BLaER1 treated with 17β-estradiol and CSF1 and Interleukin-3, amounts not matched to agents 10 nM and 100 nM (cell line): ENCODE measurements around the gene CELSR1.

Source experiments
- H3K27ac ChIP-seq, 11 experiments: shearing (Covaris generic); formaldehyde crosslinking; 2 replicates each; pipeline ENCODE4 v1.8.1; 2022
- H3K27me3 ChIP-seq, 11 experiments: shearing (Covaris generic); formaldehyde crosslinking; 2 replicates each; pipeline ENCODE4 v1.8.1; 2022
- H3K36me3 ChIP-seq, 11 experiments: shearing (Covaris generic); formaldehyde crosslinking; 2 replicates each; pipeline ENCODE4 v1.8.1; 2022
- H3K4me1 ChIP-seq, 10 experiments: shearing (Covaris generic); formaldehyde crosslinking; 2 replicates each; pipeline ENCODE4 v1.8.1; 2022
- H3K4me2 ChIP-seq, 11 experiments: shearing (Covaris generic); formaldehyde crosslinking; 2 replicates each; pipeline ENCODE4 v1.8.1; 2022
- H3K4me3 ChIP-seq, 10 experiments: shearing (Covaris generic); formaldehyde crosslinking; 2 replicates each; pipeline ENCODE4 v1.8.1; 2022
- H3K9ac ChIP-seq, 11 experiments: shearing (Covaris generic); formaldehyde crosslinking; 2 replicates each; pipeline ENCODE4 v1.8.1; 2022
- H3K9me3 ChIP-seq, 11 experiments: shearing (Covaris generic); formaldehyde crosslinking; replicated peaks in 1 of 11; 2 replicates each; pipeline ENCODE4 v1.8.1; 2022
- H4K20me1 ChIP-seq, 11 experiments: shearing (Covaris generic); formaldehyde crosslinking; 2 replicates each; pipeline ENCODE4 v1.8.1; 2022
- Cebpa-rat ChIP-seq, 11 experiments: shearing (Covaris generic); IDR thresholded peaks; 2 replicates each; pipeline ENCODE4 v1.8.1; 2022

CELSR1 gene

DNA sequence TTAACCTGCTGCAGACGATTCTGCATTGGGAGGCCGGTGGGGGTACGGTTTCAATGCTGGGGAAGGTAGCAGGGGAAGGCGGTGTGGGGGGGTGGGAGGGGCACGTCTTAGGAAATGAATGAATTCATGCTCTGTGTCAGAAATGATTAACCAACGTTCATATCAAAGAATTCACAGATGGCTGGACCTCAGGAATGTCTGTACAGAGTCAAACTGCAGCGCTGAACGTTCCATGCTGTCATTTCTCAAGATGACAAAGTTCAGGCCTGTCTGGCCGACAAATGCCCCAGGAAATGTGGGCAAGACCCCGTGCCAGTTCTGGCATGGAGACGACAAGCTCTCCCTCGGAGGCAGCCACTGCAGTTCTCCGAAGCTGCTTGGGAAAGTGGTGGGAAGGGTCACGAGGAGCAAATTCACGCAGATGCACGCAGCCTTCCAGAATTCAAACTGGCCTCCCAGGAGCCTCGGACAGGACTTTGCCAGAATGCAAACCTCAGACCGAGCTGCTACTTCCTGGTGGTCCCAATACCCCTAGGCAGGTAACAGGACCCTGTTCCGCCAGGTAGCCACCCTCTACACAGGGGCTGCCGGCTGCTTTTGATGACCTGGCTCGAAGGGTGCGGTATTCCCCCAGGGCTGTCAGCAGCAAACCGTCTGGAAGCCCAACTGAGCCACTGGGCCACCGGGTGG is 120.4 kb downstream of the CELSR1 start:
- Histone ChIP-seq H4K20me1 (peaks cover 0 to 9% (median 0%) of the 10 kb centered on the region in 11 experiments; a peak in 2 of 22 replicates), H3K4me1 (peaks cover 6 to 33% (median 29%) of the 10 kb centered on the region in 10 experiments; a peak in 18 of 20 replicates), H3K27me3 (no peaks in the 10 kb centered on the region), H3K9me3 (no peaks in the 10 kb centered on the region), H3K4me2 (peak overlapping the region in 8 of 11 experiments; percentile 10 to 59 (median 54); a peak in 14 of 22 replicates), H3K36me3 (no peaks in the 10 kb centered on the region), H3K27ac (no peak overlapping the region), H3K4me3 (no peak overlapping the region), H3K9ac (no peak overlapping the region)
- TF ChIP-seq Cebpa-rat (IDR thresholded peaks at IDR 0.05), result no peak

DNA sequence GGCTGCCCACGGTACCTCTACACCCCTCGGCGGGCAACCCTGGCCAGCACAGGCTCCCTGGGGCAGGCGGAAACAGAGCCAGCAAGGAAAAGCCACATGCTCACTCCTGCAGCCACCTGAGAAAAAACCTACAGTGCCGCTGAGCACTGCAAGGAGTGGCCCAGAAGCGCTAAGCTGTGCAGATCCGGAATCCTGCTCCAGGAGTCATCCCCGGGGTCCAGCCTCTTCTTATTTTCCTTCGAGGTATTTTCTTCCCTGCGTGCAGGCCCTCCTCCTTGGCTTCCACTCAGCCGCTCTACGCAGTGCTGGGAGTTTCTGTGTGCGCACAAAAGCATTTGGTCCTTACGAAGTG is 120.9 kb downstream of the CELSR1 start:
- H3K4me3 ChIP-seq, result no peak overlapping the region
- no peak overlapping the region for H3K27ac ChIP-seq
- peak overlapping the region in 2 of 11 experiments; percentile 15 to 30; a peak in 2 of 22 replicates for H3K4me2 ChIP-seq
- H3K36me3 ChIP-seq, result no peaks in the 10 kb centered on the region
- H3K27me3 ChIP-seq, result no peaks in the 10 kb centered on the region
- peaks cover 0 to 9% (median 0%) of the 10 kb centered on the region in 11 experiments; a peak in 2 of 22 replicates for H4K20me1 ChIP-seq
- H3K9me3 ChIP-seq, result no peaks in the 10 kb centered on the region
- H3K9ac ChIP-seq, result no peak overlapping the region
- peaks cover 3 to 28% (median 23%) of the 10 kb centered on the region in 10 experiments; a peak in 18 of 20 replicates for H3K4me1 ChIP-seq
- TF ChIP-seq Cebpa-rat (IDR thresholded peaks at IDR 0.05), result no peak

DNA sequence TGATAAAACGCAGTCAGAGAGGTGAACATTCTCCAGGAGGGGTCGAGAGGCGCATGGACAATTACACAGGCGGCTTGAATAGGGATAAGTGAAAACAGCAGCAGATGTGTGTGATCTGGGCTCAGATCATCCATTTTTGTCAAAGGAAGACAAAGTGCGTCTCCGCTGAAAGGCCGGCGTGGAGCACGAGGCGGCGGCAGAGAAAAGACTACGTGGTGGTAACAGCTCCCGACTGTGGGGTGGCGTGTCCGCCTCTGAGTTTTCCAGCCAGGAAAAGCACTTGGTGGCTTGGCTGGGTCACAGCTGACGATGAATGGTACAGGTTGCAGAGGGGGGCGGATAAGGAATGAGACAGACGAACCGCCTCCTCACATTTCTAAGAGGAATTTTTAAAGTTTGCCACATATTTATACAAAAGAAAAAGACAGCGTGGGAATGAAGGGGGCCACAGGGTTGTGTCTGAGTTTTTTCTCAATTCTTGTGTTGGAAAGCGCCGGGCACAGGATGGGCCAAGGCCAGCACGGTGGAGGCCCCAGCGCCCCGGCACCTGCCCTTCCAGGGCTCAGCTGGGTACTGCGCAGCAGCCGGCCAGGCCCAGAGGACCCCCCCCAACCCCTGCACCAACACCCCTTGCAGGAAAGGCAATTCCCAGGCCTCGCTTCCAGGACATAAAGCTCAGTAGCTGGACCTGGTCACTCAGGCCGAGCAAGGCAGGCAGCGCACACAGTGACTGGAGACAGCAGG is 121.5 kb downstream of the CELSR1 start:
- no peak for TF ChIP-seq Cebpa-rat (IDR thresholded peaks at IDR 0.05)
- Histone ChIP-seq H3K9ac (no peak overlapping the region), H3K27ac (no peak overlapping the region), H3K27me3 (no peaks in the 10 kb centered on the region), H3K4me1 (peaks cover 0 to 22% (median 18%) of the 10 kb centered on the region in 10 experiments; a peak in 15 of 20 replicates), H3K9me3 (no peaks in the 10 kb centered on the region), H3K36me3 (no peaks in the 10 kb centered on the region), H4K20me1 (peaks cover 0 to 9% (median 0%) of the 10 kb centered on the region in 11 experiments; a peak in 2 of 22 replicates), H3K4me2 (peak overlapping the region in 1 of 11 experiments; percentile 15; a peak in 1 of 22 replicates), H3K4me3 (no peak overlapping the region)

- H3K27ac ChIP-seq, result no peak overlapping the region
- H3K4me1 ChIP-seq, result peaks cover 0 to 17% (median 13%) of the 10 kb centered on the region in 10 experiments; a peak in 14 of 20 replicates
- H3K36me3 ChIP-seq, result no peaks in the 10 kb centered on the region
- H4K20me1 ChIP-seq, result peaks cover 0 to 9% (median 0%) of the 10 kb centered on the region in 11 experiments; a peak in 2 of 22 replicates
- no peak overlapping the region for H3K4me2 ChIP-seq
- no peak overlapping the region for H3K4me3 ChIP-seq
- TF ChIP-seq Cebpa-rat (IDR thresholded peaks at IDR 0.05), result no peak
- no peak overlapping the region for H3K9ac ChIP-seq
- H3K27me3 ChIP-seq, result no peaks in the 10 kb centered on the region
- H3K9me3 ChIP-seq, result no peaks in the 10 kb centered on the region
Observed at GRCh38 chr22:46414704-46415103, 122.7 kb downstream of the CELSR1 start.

- Histone ChIP-seq H3K9ac (no peak overlapping the region), H3K4me2 (no peak overlapping the region), H3K27me3 (no peaks in the 10 kb centered on the region), H4K20me1 (peaks cover 0 to 8% (median 0%) of the 10 kb centered on the region in 11 experiments; a peak in 2 of 22 replicates), H3K4me1 (peaks cover 0 to 17% (median 13%) of the 10 kb centered on the region in 10 experiments; a peak in 14 of 20 replicates), H3K27ac (no peak overlapping the region), H3K4me3 (no peak overlapping the region), H3K36me3 (no peaks in the 10 kb centered on the region), H3K9me3 (no peaks in the 10 kb centered on the region)
- TF ChIP-seq Cebpa-rat (IDR thresholded peaks at IDR 0.05), result no peak
Observed at GRCh38 chr22:46413725-46414379, 123.6 kb downstream of the CELSR1 start.

GRCh38 chr22:46411347-46411746 is 126.1 kb downstream of the CELSR1 start:
- TF ChIP-seq Cebpa-rat (IDR thresholded peaks at IDR 0.05), result no peak
- Histone ChIP-seq H3K27me3 (no peaks in the 10 kb centered on the region), H3K27ac (no peak overlapping the region), H3K9me3 (no peaks in the 10 kb centered on the region), H3K4me1 (0 out of 20 replicates have a peak, but pooled peaks cover 0 to 6% (median 0%) of the 10 kb centered on the region in 10 experiments), H4K20me1 (peaks cover 0 to 11% (median 0%) of the 10 kb centered on the region in 11 experiments; a peak in 4 of 22 replicates), H3K4me2 (no peak overlapping the region), H3K36me3 (no peaks in the 10 kb centered on the region), H3K4me3 (no peak overlapping the region), H3K9ac (no peak overlapping the region)

GRCh38 chr22:46410291-46410808 is 127.1 kb downstream of the CELSR1 start:
- no peak for TF ChIP-seq Cebpa-rat (IDR thresholded peaks at IDR 0.05)
- 0 out of 20 replicates have a peak, but pooled peaks cover 0 to 6% (median 0%) of the 10 kb centered on the region in 10 experiments for H3K4me1 ChIP-seq
- no peak overlapping the region for H3K4me2 ChIP-seq
- H3K27ac ChIP-seq, result no peak overlapping the region
- peaks cover 0 to 11% (median 0%) of the 10 kb centered on the region in 11 experiments; a peak in 4 of 22 replicates for H4K20me1 ChIP-seq
- H3K9ac ChIP-seq, result no peak overlapping the region
- no peaks in the 10 kb centered on the region for H3K36me3 ChIP-seq
- no peaks in the 10 kb centered on the region for H3K9me3 ChIP-seq
- no peak overlapping the region for H3K4me3 ChIP-seq
- H3K27me3 ChIP-seq, result no peaks in the 10 kb centered on the region

GRCh38 chr22:46409631-46410210 is 127.7 kb downstream of the CELSR1 start:
- Histone ChIP-seq H3K9me3 (no peaks in the 10 kb centered on the region), H3K27ac (no peak overlapping the region), H4K20me1 (peaks cover 0 to 11% (median 0%) of the 10 kb centered on the region in 11 experiments; a peak in 4 of 22 replicates), H3K4me2 (no peak overlapping the region), H3K4me1 (0 out of 20 replicates have a peak, but pooled peaks cover 0 to 5% (median 0%) of the 10 kb centered on the region in 10 experiments), H3K27me3 (no peaks in the 10 kb centered on the region), H3K4me3 (no peak overlapping the region), H3K9ac (no peak overlapping the region), H3K36me3 (no peaks in the 10 kb centered on the region)
- TF ChIP-seq Cebpa-rat (IDR thresholded peaks at IDR 0.05), result no peak
